Endothelial cell of umbilical vein (primary cell): ENCODE results near the gene ANKRD27. TPM values are rescaled to one million over a fixed set of nuclear protein-coding genes. Genes with fewer than 3 reads are reported as not detected.

ENCODE experiments used
- BruUV-seq: library from RNA; stranded (reverse); fragments of 400-500 nt; replicated peaks from 2 replicates; lab custom pipeline; 2021; lab: Mats Ljungman, UMichigan
- CTCF ChIA-PET: fragments of 300-600, 350-600 bp; sonication (Branson Sonifier 250); formaldehyde crosslinking; loops from one replicate; lab custom pipeline; 2021; ENCODE audit warnings: antibody characterized with exemption, inconsistent platforms; lab: Charles Lee
- POLR2A ChIA-PET: fragments of 300-600, 350-600 bp; sonication (Branson Sonifier 250); formaldehyde crosslinking; loops from one replicate; lab custom pipeline; 2021; ENCODE audit warnings: antibody characterized with exemption, inconsistent platforms; lab: Charles Lee
- DNase-seq: peaks from one replicate; pipeline ENCODE4 v3.0.0-alpha.2; 2011; ENCODE audit warnings: low read depth, low spot score
- FAIRE-seq: peaks from 2 replicates; lab custom pipeline; 2011; peaks lifted over from hg19 to GRCh38; lab: Jason Lieb, UNC
- H2AFZ ChIP-seq: 2 replicates; pipeline ENCODE4 v1.6.0; 2012; ENCODE audit warnings: low read depth, low read length, control low read depth, inconsistent platforms
- H3K27ac ChIP-seq: 2 replicates; pipeline ENCODE4 v1.5.1; 2011; ENCODE audit warnings: low read depth, mild to moderate bottlenecking, control low read depth, low read length, moderate library complexity; ENCODE audit not compliant: insufficient read depth
- H3K27me3 ChIP-seq, 2 experiments: 2 replicates each; pipeline versions ENCODE4 v1.6.0 to v1.6.1; 2011; ENCODE audit warnings: low read length in 2 of 2, mixed read lengths in 1 of 2; ENCODE audit not compliant: control insufficient read depth in 2 of 2, insufficient read depth in 2 of 2
- H3K36me3 ChIP-seq, 2 experiments: 2 replicates in 1 of 2; 3 replicates in 1 of 2; pipeline ENCODE4 v1.5.1; 2011; ENCODE audit warnings: low read length in 2 of 2, mild to moderate bottlenecking in 1 of 2, moderate library complexity in 1 of 2; ENCODE audit not compliant: control insufficient read depth in 2 of 2, insufficient read depth in 2 of 2; ENCODE audit errors: extremely low read depth in 1 of 2
- H3K4me1 ChIP-seq: 3 replicates; pipeline ENCODE4 v1.5.1; 2011; ENCODE audit warnings: mild to moderate bottlenecking, low read length; ENCODE audit not compliant: control insufficient read depth, insufficient read depth; ENCODE audit errors: extremely low read depth
- H3K4me2 ChIP-seq: 2 replicates; pipeline ENCODE4 v1.6.1; 2011; ENCODE audit warnings: low read length, control low read depth, mixed read lengths; ENCODE audit not compliant: insufficient read depth
- H3K4me3 ChIP-seq, 3 experiments: fragments of 200-600 bp in 1 of 3; sonication (generic), shearing (Covaris generic) in 1 of 3; replicated peaks in 1 of 3; 2 replicates each; pipeline ENCODE4 v1.5.1; 2011 to 2016; ENCODE audit warnings: control low read depth in 3 of 3, low read length in 3 of 3, mild to moderate bottlenecking in 2 of 3, inconsistent platforms in 1 of 3, low read depth in 1 of 3, moderate library complexity in 1 of 3; ENCODE audit not compliant: insufficient read depth in 1 of 3
- H3K79me2 ChIP-seq: 2 replicates; pipeline ENCODE4 v1.6.0; 2012; ENCODE audit warnings: low read length, inconsistent platforms; ENCODE audit not compliant: control insufficient read depth, insufficient read depth
- H3K9ac ChIP-seq: replicated peaks from 2 replicates; pipeline ENCODE3; 2011; ENCODE audit warnings: low read length, control low read depth; ENCODE audit not compliant: insufficient read depth; ENCODE audit errors: extremely low read depth
- H3K9me1 ChIP-seq: replicated peaks from 3 replicates; pipeline ENCODE4 v1.6.0; 2011; ENCODE audit warnings: mild to moderate bottlenecking, low read length; ENCODE audit not compliant: control insufficient read depth, insufficient read depth; ENCODE audit errors: extremely low read depth
- H3K9me3 ChIP-seq: replicated peaks from 2 replicates; pipeline ENCODE4 v1.5.1; 2012; ENCODE audit warnings: low read length, inconsistent platforms; ENCODE audit not compliant: control insufficient read depth, insufficient read depth
- H4K20me1 ChIP-seq: replicated peaks from 2 replicates; pipeline ENCODE3; 2011; ENCODE audit warnings: mild to moderate bottlenecking, low read length; ENCODE audit not compliant: control insufficient read depth, insufficient read depth; ENCODE audit errors: extremely low read depth
- CTCF ChIP-seq, 2 donors: IDR thresholded peaks; 1 replicate in 1 of 2; 2 replicates in 1 of 2; pipeline ENCODE4 v1.5.1; 2011; ENCODE audit warnings: low read length in 2 of 2, mild to moderate bottlenecking in 2 of 2, moderate library complexity in 2 of 2, control low read depth in 1 of 2, inconsistent platforms in 1 of 2, low read depth in 1 of 2; ENCODE audit not compliant: insufficient read depth in 1 of 2; ENCODE audit errors: extremely low read depth in 1 of 2
- EZH2 ChIP-seq: IDR thresholded peaks from 2 replicates; pipeline ENCODE4 v1.6.1; 2012; ENCODE audit warnings: borderline replicate concordance, low read depth, mild to moderate bottlenecking, moderate library complexity, low read length, inconsistent platforms; ENCODE audit not compliant: severe bottlenecking
- FOS ChIP-seq: IDR thresholded peaks from 2 replicates; pipeline ENCODE4 v1.6.1; 2011; ENCODE audit warnings: mild to moderate bottlenecking, low read length, moderate library complexity, borderline replicate concordance; ENCODE audit not compliant: insufficient read depth
- GATA2 ChIP-seq: IDR thresholded peaks from 2 replicates; pipeline ENCODE4 v1.7.0; 2011; ENCODE audit warnings: low read depth, mild to moderate bottlenecking, moderate library complexity, mixed read lengths, low read length; ENCODE audit not compliant: insufficient read length, insufficient read depth
- JUN ChIP-seq: IDR thresholded peaks from 2 replicates; pipeline ENCODE4 v1.6.1; 2011; ENCODE audit warnings: borderline replicate concordance, low read depth; ENCODE audit not compliant: insufficient read length, insufficient read depth
- MAX ChIP-seq: IDR thresholded peaks from 2 replicates; pipeline ENCODE4 v1.6.1; 2011; ENCODE audit not compliant: insufficient read depth, insufficient read length
- MYC ChIP-seq: IDR thresholded peaks from one replicate; pipeline ENCODE4 v1.6.1; 2011; ENCODE audit warnings: mild to moderate bottlenecking, low read depth, low read length
- POLR2A ChIP-seq: IDR thresholded peaks from 2 replicates; pipeline ENCODE4 v1.6.1; 2012; ENCODE audit warnings: low read depth, mild to moderate bottlenecking, control low read depth, low read length
- POLR2AphosphoS5 ChIP-seq: IDR thresholded peaks from 2 replicates; pipeline ENCODE4 v1.6.1; 2012; ENCODE audit warnings: low read depth, mild to moderate bottlenecking, control low read depth, low read length, moderate library complexity; ENCODE audit not compliant: insufficient read depth
- dilution Hi-C: fragments of 300-500 bp; cut with MboI; formaldehyde crosslinking; loops from one replicate; pipeline ENCODE4 v1.15.0; 2019; ENCODE audit warnings: low sequenced_read_pairs; ENCODE audit not compliant: extremely low pct_ligation_motif_present
- intact Hi-C: fragments of 100-400 bp; cut with micrococcal nuclease; formaldehyde crosslinking; loops from one replicate; pipeline ENCODE4 v1.10.0; 2022
- polyA plus RNA-seq, 4 experiments: library from polyadenylated mRNA; depleted of rRNA in 3 of 4; stranded (reverse) in 3 of 4; unstranded in 1 of 4; fragments of >200 nt; gene quantifications; 2 replicates each; pipeline versions ENCODE4 v1.2.1 to v1.2.3, GENCODE V29; 2011 to 2012; ENCODE audit warnings: missing spikeins in 1 of 4
- total RNA-seq: library from RNA; stranded (reverse); gene quantifications from 2 replicates; pipeline ENCODE4 v1.2.3, GENCODE V29; 2021

ANKRD27 gene
- total and polyA plus RNA-seq, 2 donors (not counting 3 experiments of a cell fraction or from before 2014, with no cell fraction given), result 18.3 to 37.4 TPM

GRCh38 chr19:32666084-32666483 lies 8.9 kb downstream of the ANKRD27 start:
- peaks cover 3% of the 10 kb centered on the region for H4K20me1 ChIP-seq
- H3K9me1 ChIP-seq, result no peaks in the 10 kb centered on the region
- H3K79me2 ChIP-seq, result peaks cover 56% of the 10 kb centered on the region
- TF ChIP-seq EZH2 (no peak), FOS (no peak), MAX (no peak), POLR2A (no peak), JUN (no peak), POLR2AphosphoS5 (no peak), CTCF (IDR thresholded peaks at IDR 0.05; ENCODE audit: extremely low read depth in 1 of 2, insufficient read depth in 1 of 2, low read depth in 1 of 2, low read length in 2 of 2) (no peak), MYC (no peak), GATA2 (no peak)
- no peak overlapping the region for H2AFZ ChIP-seq
- H3K36me3 ChIP-seq, result peaks cover 0 to 2% of the 10 kb centered on the region in 2 experiments
- BruUV-seq, result no TSS peak
- ChIA-PET POLR2A (no interaction called here), CTCF (no interaction called here)
- intact Hi-C loops (no loop called here), dilution Hi-C loops (no loop called here)
- no peak for DNase-seq
- peaks cover 7% of the 10 kb centered on the region for H3K4me1 ChIP-seq
- no peak overlapping the region for H3K4me3 ChIP-seq
- no peak for FAIRE-seq
- H3K27ac ChIP-seq, result no peak overlapping the region
- no peaks in the 10 kb centered on the region for H3K9me3 ChIP-seq
- no peak overlapping the region for H3K9ac ChIP-seq
- no peaks in the 10 kb centered on the region for H3K27me3 ChIP-seq
- no peak overlapping the region for H3K4me2 ChIP-seq
